HPDE6-E6E7 (cell line): ENCODE data around the gene KAZN.
"Not testable (repeated sequence)": the region's sequence is repeated elsewhere in the genome, so short reads cannot be mapped to it uniquely, and the experiment has no call there.

ENCODE experiments used
- DNase-seq: peaks from one replicate; pipeline ENCODE4 v3.0.0; 2011; ENCODE audit warnings: missing footprints; ENCODE audit errors: extremely low spot score

The KAZN gene

DNA sequence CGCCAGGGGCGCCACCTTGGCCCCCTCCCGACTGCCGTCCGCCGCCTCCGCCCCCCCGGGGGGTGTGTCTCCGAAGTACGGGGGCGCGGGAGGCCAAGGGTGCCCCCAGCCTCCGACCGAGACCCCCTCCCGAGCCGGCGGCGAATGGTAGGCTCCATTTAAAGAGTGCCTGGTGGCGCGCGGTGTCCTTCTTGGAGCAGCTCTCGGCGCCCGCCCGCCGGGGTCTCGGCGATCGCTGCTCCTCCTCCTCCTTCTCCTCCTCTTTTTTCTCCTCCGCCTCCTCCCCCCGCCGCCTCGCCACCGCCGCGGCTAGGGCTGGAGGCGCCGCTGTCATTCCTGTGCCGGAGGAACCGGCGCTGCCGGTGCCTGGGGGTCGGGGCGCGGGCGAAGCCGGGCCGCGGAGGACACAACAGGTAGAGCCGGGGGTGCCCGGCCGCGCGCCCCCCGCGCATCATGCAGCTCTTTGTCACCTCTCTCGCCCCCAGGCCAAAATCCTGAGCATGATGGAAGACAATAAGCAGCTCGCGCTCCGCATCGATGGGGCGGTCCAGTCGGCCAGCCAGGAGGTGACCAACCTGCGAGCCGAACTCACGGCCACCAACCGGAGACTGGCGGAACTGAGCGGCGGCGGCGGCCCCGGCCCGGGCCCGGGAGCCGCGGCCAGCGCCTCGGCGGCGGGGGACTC lies at the start of gene KAZN:
Gene KAZN, plus strand, starts transcription at position 188 of the 685 bp plus-strand sequence.
- DNase-seq, result no peak

DNA sequence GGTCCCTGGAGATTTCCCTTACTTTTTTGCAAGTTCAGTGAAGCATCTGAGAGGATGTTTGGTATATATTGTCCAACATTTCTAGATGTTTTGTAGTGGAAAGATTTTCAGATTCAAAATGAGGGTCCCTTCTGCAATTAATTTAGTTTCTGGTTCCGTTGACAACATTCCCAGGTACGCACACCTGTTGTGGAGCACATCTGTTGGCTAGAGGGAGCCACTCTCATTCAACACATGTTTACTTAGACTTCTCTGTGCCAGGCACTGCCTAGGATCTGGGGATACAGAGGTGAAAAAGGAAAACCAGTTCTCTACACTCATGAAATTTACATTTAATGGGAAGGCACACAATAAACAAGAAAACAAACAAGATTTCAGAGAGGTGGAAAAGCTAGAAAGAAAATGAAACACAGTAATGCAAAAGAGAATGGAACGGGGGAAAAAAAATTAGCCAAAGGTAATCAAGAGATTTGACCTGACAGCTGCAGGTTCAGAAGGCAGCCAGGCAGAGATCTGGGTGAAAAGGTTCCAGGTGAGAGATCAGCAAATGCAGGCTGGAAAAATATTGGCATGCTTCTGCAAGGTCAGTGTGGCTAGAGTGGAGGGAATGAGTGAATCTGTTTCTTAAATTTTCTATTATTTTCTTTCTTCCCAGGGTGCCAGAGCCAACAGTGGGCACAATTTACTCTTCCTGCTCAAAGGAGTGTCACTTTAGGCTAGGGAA lies 48.4 kb upstream of the KAZN start:
- DNase-seq, result no peak

DNA sequence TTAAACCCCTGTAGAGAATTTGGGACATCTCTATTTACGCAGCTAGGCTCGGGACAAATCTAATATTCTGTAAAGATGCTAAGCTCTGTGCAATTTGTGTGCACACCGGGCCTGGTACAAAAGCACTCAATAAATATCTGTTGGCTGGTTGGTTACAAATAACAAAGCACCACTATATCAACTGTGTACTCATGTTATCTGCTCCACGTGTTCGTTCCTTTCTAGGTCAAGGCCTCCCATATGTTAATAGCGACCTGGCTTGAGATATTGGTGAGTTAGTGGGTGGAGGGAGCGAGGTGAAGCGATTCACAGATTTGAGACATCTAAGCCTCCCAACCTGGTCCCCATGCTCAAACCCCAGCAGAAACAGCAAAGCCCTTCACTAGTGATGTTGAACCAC lies 47.1 kb upstream of the KAZN start:
- DNase-seq, result no peak

- no peak for DNase-seq
These were observed 46.1 kb upstream of the KAZN start for GRCh38 chr1:14552246-14552965.

GRCh38 chr1:14553711-14554110 lies 44.8 kb upstream of the KAZN start:
- DNase-seq, result no peak

GRCh38 chr1:14555091-14555490 lies 43.4 kb upstream of the KAZN start:
- no peak for DNase-seq

DNA sequence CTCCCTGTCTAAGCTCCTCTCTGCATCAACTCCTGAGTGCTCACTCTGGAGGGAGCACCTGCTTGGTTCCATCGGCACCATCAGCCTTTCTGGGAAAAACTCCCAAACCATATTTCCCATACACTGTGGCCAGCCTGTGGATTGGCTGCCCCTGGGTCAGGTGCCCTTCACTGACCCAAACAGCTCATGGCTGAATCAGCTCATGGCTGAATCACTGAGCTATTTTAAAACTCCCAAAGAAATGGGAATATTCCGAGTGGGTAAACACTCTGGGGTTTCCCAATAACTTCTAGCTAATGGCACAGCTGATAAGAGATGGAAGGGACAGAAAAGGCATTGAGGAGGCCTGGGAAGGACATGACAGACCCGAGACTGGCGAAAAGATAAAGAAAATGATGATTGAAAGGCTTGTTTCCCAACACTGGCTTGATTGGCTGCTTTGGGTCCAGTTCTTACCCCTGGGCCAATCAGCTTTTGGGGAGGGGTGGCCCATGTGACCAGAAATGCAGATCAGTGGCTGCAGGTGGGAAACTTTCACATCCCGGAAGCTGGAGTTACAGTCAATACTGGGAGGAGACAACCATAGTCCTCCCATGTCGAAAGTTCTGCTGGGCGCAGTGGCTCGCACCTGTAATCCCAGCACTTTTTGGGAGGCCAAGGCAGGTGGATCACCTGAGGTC lies 37.3 kb upstream of the KAZN start:
- no peak for DNase-seq

- DNase-seq, result no peak
These were observed 33.4 kb upstream of the KAZN start for GRCh38 chr1:14565090-14565489.

DNA sequence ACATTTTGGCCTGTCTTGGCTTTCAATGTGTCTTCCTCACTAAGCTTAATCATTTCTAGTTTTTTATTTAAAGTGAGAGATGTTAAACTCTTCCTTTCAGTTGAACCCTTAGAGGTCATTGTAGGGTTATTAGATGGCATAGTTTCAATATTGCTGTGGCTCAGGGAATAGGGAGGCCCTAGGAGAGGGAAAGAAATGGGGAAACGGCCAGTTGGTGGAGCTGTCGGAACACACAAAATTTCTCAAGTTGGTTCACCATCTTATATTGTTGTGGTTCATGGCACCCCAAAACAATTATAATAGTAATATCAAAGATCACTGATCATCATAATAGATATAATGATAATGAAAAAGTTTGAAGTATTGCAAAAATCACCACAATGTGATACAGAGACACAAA lies 31.4 kb upstream of the KAZN start:
- no peak for DNase-seq

DNA sequence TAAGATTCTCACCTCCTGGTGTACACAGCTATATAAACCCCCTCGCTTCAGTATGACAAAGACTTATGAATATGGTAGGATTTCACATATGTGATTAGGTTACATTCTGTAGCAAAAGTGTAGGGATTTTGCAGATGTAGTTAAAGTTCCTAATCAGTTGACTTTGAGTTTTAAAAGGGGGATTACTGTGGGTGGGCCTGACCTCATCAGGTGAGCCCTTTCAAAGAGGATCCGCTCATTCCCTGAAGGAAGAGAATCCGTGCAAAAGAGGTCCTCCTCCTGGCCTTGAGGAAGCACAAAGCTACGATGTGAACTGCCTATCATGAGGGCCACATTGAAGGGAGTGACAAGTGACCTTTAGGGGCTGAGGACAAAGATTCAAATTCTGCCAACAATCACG lies 30.6 kb upstream of the KAZN start:
- DNase-seq, result no peak

DNA sequence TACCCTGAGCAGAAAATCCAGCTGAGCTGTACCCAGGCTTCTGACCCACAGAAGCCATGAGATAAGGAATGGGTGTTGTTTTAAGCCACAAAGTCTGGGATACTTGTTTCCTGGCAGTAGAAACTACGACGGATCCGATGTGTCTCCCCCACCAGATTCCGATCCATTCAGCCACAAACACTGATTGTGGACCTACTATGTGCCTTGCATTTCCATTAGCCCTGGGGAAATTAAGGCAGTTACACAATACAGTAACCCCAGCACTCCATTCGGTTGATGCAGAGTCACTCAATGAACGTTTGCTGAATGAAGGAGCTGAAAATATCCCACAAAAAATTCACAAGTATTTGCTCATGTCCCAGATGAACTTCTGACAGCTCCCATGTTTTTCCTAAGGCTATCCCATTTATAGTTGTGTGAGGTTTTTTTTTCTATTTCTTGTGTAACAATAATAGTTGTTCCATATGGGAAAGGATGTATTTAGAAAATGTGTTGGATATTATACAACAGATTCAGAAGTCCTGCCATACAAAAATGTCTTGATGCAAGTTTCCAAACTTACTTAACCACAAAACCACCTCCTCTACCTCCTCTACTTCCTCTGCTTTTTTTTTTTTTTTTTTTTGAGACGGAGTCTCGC lies 29.6 kb upstream of the KAZN start:
- no peak for DNase-seq

DNA sequence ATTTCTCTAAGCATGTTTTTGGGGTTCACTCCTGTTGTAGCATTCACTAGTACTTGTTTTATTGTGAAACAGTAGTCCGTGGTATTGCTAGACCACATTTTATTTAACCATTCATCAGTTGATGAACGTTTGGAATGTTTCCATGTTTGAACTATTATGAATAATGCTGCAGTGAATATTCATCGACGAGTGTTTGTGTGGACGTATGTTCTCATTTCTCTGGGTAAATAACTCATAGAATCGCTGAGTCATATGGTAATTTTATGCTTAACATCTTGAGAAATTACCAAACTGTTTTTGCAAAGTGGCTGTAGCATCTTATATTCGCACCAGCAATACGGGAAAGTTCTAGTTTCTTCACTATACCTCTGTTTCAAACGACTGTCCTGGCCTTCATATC lies 28.0 kb upstream of the KAZN start:
- no peak for DNase-seq

GRCh38 chr1:14571810-14572767 lies 26.4 kb upstream of the KAZN start:
- DNase-seq, result no peak

- no peak for DNase-seq
These were observed 25.6 kb upstream of the KAZN start for GRCh38 chr1:14572861-14573260.

DNA sequence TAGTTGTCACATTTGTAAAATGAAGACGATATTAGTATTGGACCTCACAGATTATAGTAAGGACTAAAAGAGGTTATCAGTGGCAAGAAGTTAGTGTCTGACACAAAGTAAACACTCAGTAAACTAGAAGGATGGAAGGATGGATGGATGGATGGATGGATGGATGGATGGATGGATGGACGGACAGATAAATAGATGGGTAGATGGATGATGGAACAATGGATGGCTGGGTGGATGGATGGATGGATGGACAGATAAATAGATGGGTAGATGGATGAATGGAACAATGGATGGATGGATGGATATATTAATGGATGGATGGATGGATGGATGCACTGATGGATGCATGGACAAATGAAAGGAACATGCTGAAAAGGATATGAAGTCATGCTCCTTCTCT lies 22.3 kb upstream of the KAZN start:
- DNase-seq, result no peak

- DNase-seq, result no peak
These were observed 21.2 kb upstream of the KAZN start for GRCh38 chr1:14577261-14577660.

GRCh38 chr1:14578156-14578555 lies 20.3 kb upstream of the KAZN start:
- DNase-seq, result no peak

GRCh38 chr1:14580295-14580694 lies 18.2 kb upstream of the KAZN start:
- not testable (repeated sequence) for DNase-seq

- no peak for DNase-seq
These were observed 17.5 kb upstream of the KAZN start for GRCh38 chr1:14580986-14581385.

DNA sequence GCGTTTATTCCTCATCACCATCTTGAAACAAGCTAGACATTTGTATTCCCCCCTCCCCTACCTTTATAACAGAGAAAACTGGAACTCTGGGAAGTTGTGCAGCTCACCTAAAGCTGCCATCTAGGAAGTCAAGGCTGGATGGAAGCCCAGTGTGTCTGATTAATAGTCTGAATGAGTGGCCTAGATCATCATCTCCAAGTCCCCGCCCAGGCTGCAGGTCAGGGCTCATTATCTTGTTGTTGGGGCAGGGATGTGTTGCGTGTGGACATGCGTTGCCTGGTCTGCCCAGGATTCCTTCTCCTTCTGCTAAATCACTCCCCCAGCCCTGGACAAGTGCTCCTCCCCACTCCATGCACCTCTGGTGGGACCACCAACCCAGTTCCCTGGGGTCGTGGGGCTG lies 14.7 kb upstream of the KAZN start:
- no peak for DNase-seq

GRCh38 chr1:14585728-14586127 lies 12.8 kb upstream of the KAZN start:
- no peak for DNase-seq
